Gastroesophageal sphincter (tissue), 3 donors: ENCODE measurements around the gene CFP.

Experiments
- CTCF ChIP-seq, 4 experiments: fragments of 200-600 bp in 2 of 4; fragments of 450-650 bp in 2 of 4; sonication (generic) in 1 of 4; IDR thresholded peaks; one replicate each; pipeline ENCODE4 v1.5.1; 2017 to 2019; ENCODE audit warnings: antibody characterized with exemption in 4 of 4, mild to moderate bottlenecking in 2 of 4, moderate library complexity in 2 of 4
- EP300 ChIP-seq: sonication (generic); formaldehyde crosslinking; IDR thresholded peaks from one replicate; pipeline ENCODE4 v1.6.1; 2017; ENCODE audit warnings: antibody characterized with exemption, mild to moderate bottlenecking
- POLR2A ChIP-seq, 2 donors: fragments of 450-650 bp; IDR thresholded peaks; one replicate each; pipeline ENCODE4 v1.6.1; 2017; ENCODE audit warnings: antibody characterized with exemption in 2 of 2, mild to moderate bottlenecking in 2 of 2, moderate library complexity in 1 of 2
- POLR2AphosphoS5 ChIP-seq: sonication (generic); formaldehyde crosslinking; IDR thresholded peaks from one replicate; pipeline ENCODE4 v1.6.1; 2017; ENCODE audit warnings: antibody characterized with exemption

DNA sequence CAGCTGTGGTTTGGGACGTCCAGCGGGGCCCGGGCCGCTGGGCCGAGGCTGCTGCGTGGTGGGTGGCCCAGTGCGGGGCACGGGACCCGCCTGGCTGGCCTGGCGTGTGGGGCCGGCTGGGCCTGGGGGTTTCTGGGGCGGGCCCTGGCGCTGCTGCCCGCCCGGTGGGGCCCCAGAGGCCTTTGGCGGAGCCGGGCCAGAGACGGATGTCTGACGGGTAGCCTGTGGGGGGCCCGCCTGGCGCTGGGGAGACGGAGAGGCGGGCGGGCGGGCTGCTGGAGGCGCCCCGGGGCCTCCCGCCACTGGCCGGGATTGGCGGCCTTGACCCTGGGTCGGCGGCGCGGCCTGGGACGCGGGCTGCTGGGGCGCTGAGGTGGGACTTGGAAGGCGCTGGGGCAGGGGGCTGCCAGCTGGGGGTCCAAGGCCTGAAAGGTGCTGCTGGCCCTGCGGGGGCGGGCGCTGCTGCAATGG lies 55.6 kb downstream of the CFP start:
- no peak for TF ChIP-seq EP300
- no peak for TF ChIP-seq POLR2A (IDR thresholded peaks at IDR 0.05)
- no peak for TF ChIP-seq CTCF (IDR thresholded peaks at IDR 0.05)
- TF ChIP-seq POLR2AphosphoS5, result no peak
